Measurements from ENCODE around the gene MYBPC1.

MYBPC1 gene

DNA sequence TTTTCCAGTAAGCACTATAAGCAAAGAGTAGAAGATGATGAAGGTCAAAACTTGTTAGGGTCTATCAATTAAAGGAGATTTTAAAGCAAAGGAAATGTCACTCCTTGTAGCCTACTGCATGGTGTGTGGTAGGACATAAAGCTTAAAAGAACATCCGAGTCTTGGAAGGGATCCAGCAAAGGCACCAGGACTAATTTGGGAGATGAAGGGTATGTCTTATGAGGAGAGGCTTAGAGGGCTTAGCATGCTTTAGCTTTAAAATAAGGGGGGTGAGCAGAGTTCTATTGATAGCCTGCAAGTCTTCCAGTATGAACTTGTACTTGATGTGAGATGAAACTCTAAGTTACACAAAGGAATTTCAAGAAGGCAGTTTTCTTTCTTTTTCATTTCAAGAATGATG, 11.8 kb upstream of the MYBPC1 start:
- Histone ChIP-seq H3K36me3 (ENCODE audit: insufficient read depth, low read length) (no peaks in the 10 kb centered on the region), H3K9ac (ENCODE audit: low read depth, low read length) (no peak overlapping the region), H3K9me3 (ENCODE audit: control insufficient read depth, insufficient read depth, low read length) (no peaks in the 10 kb centered on the region), H3K4me1 (ENCODE audit: insufficient read depth, low read length) (no peaks in the 10 kb centered on the region)

DNA sequence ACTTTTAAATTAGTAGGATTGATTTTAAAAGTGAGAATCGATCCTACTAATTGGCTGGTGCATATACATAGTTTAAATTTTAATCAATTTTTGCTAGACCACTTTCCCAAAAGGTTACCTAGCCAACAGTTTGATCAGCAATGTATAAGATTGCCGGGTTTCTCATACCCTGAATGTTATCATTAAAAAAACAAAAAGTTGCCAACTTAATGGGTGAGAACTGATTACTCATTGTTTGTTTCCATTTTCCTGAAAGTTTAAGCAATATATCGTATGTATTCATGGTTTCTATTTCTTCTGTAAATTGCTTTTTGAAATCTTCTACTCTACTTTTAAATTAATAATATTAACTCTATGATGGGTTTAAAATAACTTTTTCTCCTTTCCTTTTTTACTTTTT, 4.4 kb upstream of the MYBPC1 start:
- Histone ChIP-seq H3K36me3 (ENCODE audit: insufficient read depth, low read length) (no peaks in the 10 kb centered on the region), H3K9me3 (ENCODE audit: control insufficient read depth, insufficient read depth, low read length) (no peaks in the 10 kb centered on the region), H3K4me1 (ENCODE audit: insufficient read depth, low read length) (peaks cover 3% of the 10 kb centered on the region; the same call in 1 of the 2 replicates), H3K9ac (ENCODE audit: low read depth, low read length) (no peak overlapping the region)

- Histone ChIP-seq H3K36me3 (ENCODE audit: insufficient read depth, low read length) (no peaks in the 10 kb centered on the region), H3K4me1 (ENCODE audit: insufficient read depth, low read length) (peaks cover 8% of the 10 kb centered on the region; the same call in 1 of the 2 replicates), H3K9ac (ENCODE audit: low read depth, low read length) (no peak overlapping the region), H3K9me3 (ENCODE audit: control insufficient read depth, insufficient read depth, low read length) (no peaks in the 10 kb centered on the region)
Measured at GRCh38 chr12:101591781-101592180, 3.0 kb upstream of the MYBPC1 start.

- H3K9ac ChIP-seq (ENCODE audit: low read depth, low read length), result no peak overlapping the region
- H3K4me1 ChIP-seq (ENCODE audit: insufficient read depth, low read length), result peaks cover 8% of the 10 kb centered on the region; the same call in 1 of the 2 replicates
- no peaks in the 10 kb centered on the region for H3K36me3 ChIP-seq (ENCODE audit: insufficient read depth, low read length)
- H3K9me3 ChIP-seq (ENCODE audit: control insufficient read depth, insufficient read depth, low read length), result no peaks in the 10 kb centered on the region
Measured at GRCh38 chr12:101592448-101592847, 2.3 kb upstream of the MYBPC1 start.

DNA sequence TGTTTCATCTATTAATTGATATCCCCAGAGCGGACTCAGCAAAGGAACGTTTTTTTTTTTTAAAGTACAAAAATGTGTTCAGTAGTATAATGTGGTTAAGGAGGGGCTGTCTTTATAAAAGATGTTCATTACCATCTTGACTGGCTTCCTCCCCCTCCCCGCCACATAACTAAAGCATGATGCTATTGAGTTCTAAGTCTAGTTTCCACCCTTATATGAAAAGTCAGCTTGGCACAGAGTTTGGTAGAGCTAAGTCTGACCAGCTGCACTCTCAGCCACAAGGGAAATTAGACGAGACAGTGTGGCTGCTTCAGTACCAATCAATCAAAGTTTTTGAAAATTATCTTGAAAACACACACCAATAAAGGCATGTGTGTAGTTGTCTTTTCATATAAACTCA, 1.9 kb upstream of the MYBPC1 start:
- H3K9me3 ChIP-seq (ENCODE audit: control insufficient read depth, insufficient read depth, low read length), result no peaks in the 10 kb centered on the region
- H3K36me3 ChIP-seq (ENCODE audit: insufficient read depth, low read length), result no peaks in the 10 kb centered on the region
- no peak overlapping the region for H3K9ac ChIP-seq (ENCODE audit: low read depth, low read length)
- H3K4me1 ChIP-seq (ENCODE audit: insufficient read depth, low read length), result peaks cover 8% of the 10 kb centered on the region; the same call in 1 of the 2 replicates

DNA sequence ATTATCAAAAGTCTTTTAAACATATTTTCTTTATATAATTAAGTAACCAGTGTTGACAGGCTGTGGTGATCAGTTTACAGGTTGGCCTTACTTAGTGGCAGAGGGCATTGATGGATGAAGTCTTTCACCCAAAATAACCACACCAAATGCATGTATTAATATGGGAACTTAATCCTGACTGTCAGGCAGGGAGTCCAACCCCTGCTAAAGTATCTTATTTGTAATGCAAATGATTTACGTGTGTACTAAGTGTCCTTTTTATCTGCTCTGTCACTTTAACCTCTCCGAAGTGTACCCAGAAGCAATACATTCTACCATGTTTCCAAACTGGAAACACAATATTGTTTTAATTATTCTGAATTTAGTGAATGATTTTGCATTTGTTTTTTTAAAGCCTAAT, 1.4 kb downstream of the MYBPC1 start:
- no peaks in the 10 kb centered on the region for H3K9me3 ChIP-seq (ENCODE audit: control insufficient read depth, insufficient read depth, low read length)
- H3K9ac ChIP-seq (ENCODE audit: low read depth, low read length), result no peak overlapping the region
- H3K36me3 ChIP-seq (ENCODE audit: insufficient read depth, low read length), result no peaks in the 10 kb centered on the region
- H3K4me1 ChIP-seq (ENCODE audit: insufficient read depth, low read length), result peaks cover 14% of the 10 kb centered on the region; the same call in 1 of the 2 replicates

DNA sequence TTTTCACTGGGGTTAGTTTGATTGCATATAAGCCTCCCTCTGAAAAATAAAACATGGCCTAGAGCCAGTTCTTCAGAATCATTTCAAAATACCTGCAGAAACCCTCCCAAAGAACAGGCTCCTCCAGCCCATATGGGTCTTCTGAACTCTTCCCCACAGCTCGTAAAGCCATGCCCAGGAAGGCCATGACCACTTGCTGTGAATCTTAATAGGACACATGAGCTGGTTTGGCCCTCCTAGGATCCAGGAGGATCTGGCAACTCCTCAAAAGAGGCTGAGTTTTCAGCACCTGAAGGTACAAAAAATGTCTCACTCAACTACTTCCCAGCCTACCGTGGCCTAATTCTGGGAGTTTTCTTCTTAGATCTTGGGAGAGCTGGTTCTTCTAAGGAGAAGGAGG, 2.4 kb downstream of the MYBPC1 start:
- Histone ChIP-seq H3K36me3 (ENCODE audit: insufficient read depth, low read length) (no peaks in the 10 kb centered on the region), H3K9me3 (ENCODE audit: control insufficient read depth, insufficient read depth, low read length) (no peaks in the 10 kb centered on the region), H3K9ac (ENCODE audit: low read depth, low read length) (no peak overlapping the region), H3K4me1 (ENCODE audit: insufficient read depth, low read length) (peaks cover 14% of the 10 kb centered on the region; the same call in 1 of the 2 replicates)

DNA sequence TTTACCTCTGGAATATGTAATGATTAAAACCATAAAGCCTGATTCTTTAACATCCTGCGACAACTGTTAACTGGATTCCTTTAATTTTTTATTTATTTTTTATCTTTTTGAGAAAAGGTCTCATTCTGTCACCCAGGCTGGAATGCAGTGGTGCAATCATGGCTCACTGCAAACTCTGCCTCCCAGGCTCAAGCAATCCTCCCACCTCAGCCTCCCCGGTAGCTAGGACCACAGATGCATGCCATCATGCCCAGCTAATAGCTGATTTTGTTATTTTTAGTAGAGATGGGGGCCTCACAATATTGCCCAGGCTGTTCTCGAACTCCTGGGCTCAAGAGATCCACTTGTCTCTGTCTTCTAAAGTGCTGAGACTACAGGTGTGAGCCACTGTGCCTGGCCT, 3.7 kb downstream of the MYBPC1 start:
- no peaks in the 10 kb centered on the region for H3K9me3 ChIP-seq (ENCODE audit: control insufficient read depth, insufficient read depth, low read length)
- H3K4me1 ChIP-seq (ENCODE audit: insufficient read depth, low read length), result peaks cover 14% of the 10 kb centered on the region; the same call in 1 of the 2 replicates
- H3K9ac ChIP-seq (ENCODE audit: low read depth, low read length), result no peak overlapping the region
- H3K36me3 ChIP-seq (ENCODE audit: insufficient read depth, low read length), result no peaks in the 10 kb centered on the region

GRCh38 chr12:101599311-101599710, 4.5 kb downstream of the MYBPC1 start:
- Histone ChIP-seq H3K9ac (ENCODE audit: low read depth, low read length) (no peak overlapping the region), H3K9me3 (ENCODE audit: control insufficient read depth, insufficient read depth, low read length) (no peaks in the 10 kb centered on the region), H3K36me3 (ENCODE audit: insufficient read depth, low read length) (no peaks in the 10 kb centered on the region), H3K4me1 (ENCODE audit: insufficient read depth, low read length) (peaks cover 20% of the 10 kb centered on the region)

GRCh38 chr12:101599771-101600484, 5.2 kb downstream of the MYBPC1 start:
- H3K36me3 ChIP-seq (ENCODE audit: insufficient read depth, low read length), result no peaks in the 10 kb centered on the region
- H3K4me1 ChIP-seq (ENCODE audit: insufficient read depth, low read length), result peaks cover 23% of the 10 kb centered on the region
- no peaks in the 10 kb centered on the region for H3K9me3 ChIP-seq (ENCODE audit: control insufficient read depth, insufficient read depth, low read length)
- H3K9ac ChIP-seq (ENCODE audit: low read depth, low read length), result no peak overlapping the region

GRCh38 chr12:101604132-101604531, 9.4 kb downstream of the MYBPC1 start:
- H3K4me1 ChIP-seq (ENCODE audit: insufficient read depth, low read length), result peaks cover 20% of the 10 kb centered on the region
- no peaks in the 10 kb centered on the region for H3K9me3 ChIP-seq (ENCODE audit: control insufficient read depth, insufficient read depth, low read length)
- no peaks in the 10 kb centered on the region for H3K36me3 ChIP-seq (ENCODE audit: insufficient read depth, low read length)
- H3K9ac ChIP-seq (ENCODE audit: low read depth, low read length), result no peak overlapping the region

GRCh38 chr12:101607894-101608293, 13.1 kb downstream of the MYBPC1 start:
- Histone ChIP-seq H3K9me3 (ENCODE audit: control insufficient read depth, insufficient read depth, low read length) (no peaks in the 10 kb centered on the region), H3K4me1 (ENCODE audit: insufficient read depth, low read length) (peaks cover 14% of the 10 kb centered on the region), H3K36me3 (ENCODE audit: insufficient read depth, low read length) (no peaks in the 10 kb centered on the region), H3K9ac (ENCODE audit: low read depth, low read length) (no peak overlapping the region)

DNA sequence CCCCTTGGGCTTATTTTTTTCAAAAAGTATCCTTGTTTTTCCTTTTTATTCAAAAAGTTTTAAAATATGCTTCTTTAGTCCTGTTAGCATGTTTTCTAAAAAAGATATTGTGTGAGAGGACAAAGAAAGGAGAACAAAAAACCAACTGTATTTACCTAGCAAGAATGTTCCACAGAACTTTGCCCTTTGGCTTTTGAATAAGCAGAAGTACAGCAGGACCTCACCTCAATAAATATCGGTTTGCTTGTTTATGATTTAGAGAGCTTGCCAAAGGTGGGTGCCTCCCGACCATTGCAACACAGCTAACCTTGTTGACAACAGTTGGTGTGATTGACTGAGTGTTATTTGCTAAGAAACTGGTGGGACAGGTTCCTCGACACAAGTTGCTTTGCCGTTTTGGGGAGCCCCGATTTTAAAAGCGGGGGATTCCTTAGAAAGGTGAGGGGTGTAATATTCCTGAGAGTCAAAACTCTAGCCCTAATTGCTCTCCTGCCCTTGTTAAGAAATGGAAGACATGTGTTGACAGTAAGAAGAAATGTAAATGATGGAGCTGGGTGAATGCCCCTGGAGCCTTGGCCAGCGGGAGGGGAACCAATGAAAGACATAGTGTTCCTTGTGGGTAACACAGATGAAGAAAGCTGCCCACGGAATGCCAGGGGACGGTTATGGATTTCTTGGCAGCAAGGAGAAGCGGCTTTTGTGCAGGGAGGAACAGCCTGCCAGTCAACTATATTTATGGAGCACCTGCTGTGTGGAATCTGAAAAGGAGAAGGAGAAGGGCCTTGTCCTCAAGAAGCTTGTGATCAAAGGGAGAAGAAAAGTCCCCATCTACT, 13.7 kb downstream of the MYBPC1 start:
- Histone ChIP-seq H3K4me1 (ENCODE audit: insufficient read depth, low read length) (peaks cover 14% of the 10 kb centered on the region), H3K36me3 (ENCODE audit: insufficient read depth, low read length) (no peaks in the 10 kb centered on the region), H3K9ac (ENCODE audit: low read depth, low read length) (no peak overlapping the region), H3K9me3 (ENCODE audit: control insufficient read depth, insufficient read depth, low read length) (no peaks in the 10 kb centered on the region)

DNA sequence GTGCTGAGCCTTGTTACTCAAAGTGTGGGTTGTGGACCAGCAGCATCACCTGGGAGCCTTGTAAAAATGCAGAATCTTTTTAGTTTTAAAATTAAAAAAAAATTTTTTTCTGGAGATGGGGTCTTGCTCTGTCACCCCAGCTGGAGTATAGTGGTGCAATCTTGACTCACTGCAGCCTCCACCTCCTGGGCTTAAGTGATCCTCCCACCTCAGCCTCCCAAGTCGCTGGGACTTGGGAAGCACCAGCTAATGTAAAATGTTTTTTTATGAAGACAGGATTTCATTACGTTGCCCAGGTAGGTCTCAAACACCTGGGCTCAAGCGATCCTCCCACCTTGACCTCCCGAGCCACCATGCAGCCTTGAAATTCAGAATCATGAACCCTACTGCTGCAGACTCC, 14.4 kb downstream of the MYBPC1 start:
- Histone ChIP-seq H3K4me1 (ENCODE audit: insufficient read depth, low read length) (peaks cover 9% of the 10 kb centered on the region), H3K36me3 (ENCODE audit: insufficient read depth, low read length) (no peaks in the 10 kb centered on the region), H3K9me3 (ENCODE audit: control insufficient read depth, insufficient read depth, low read length) (no peaks in the 10 kb centered on the region), H3K9ac (ENCODE audit: low read depth, low read length) (no peak overlapping the region)

All from ES-I3 (cell line).